Lung (tissue), 12 donors: ENCODE data around the gene GLYATL3. TPM values are rescaled to one million over a fixed set of nuclear protein-coding genes. Genes with fewer than 3 reads are reported as not detected.

Experiments
- ATAC-seq: fragments of 200-7000 bp; cut with Tn5 transposase; one replicate; pipeline ENCODE4 v1.9.1; 2020; ENCODE audit warnings: moderate number of reproducible peaks; ENCODE audit not compliant: insufficient read depth, low FRiP score
- DNase-seq, 3 donors: peaks; one replicate each; pipeline ENCODE4 v3.0.0-alpha.2; 2013 to 2017
- H3K27ac ChIP-seq, 2 donors: one replicate each; pipeline ENCODE4 v1.5.1; 2013; ENCODE audit warnings: mild to moderate bottlenecking in 2 of 2, moderate library complexity in 2 of 2, control low read depth in 1 of 2, inconsistent platforms in 1 of 2, low read depth in 1 of 2, low read length in 1 of 2
- H3K27me3 ChIP-seq, 3 donors: one replicate each; pipeline ENCODE4 v1.5.1; 2013; ENCODE audit warnings: low read length in 2 of 3; ENCODE audit not compliant: control insufficient read depth in 3 of 3, insufficient read depth in 3 of 3
- H3K36me3 ChIP-seq, 4 donors: one replicate each; pipeline ENCODE4 v1.5.1; 2013; ENCODE audit warnings: low read length in 4 of 4, mild to moderate bottlenecking in 1 of 4, moderate library complexity in 1 of 4; ENCODE audit not compliant: control insufficient read depth in 4 of 4, insufficient read depth in 4 of 4
- H3K4me1 ChIP-seq, 5 donors: one replicate each; pipeline ENCODE4 v1.5.1; 2013; ENCODE audit warnings: low read length in 5 of 5, mild to moderate bottlenecking in 2 of 5, moderate library complexity in 1 of 5; ENCODE audit not compliant: control insufficient read depth in 5 of 5, insufficient read depth in 5 of 5
- H3K4me3 ChIP-seq: one replicate; pipeline ENCODE4 v1.5.1; 2013; ENCODE audit warnings: mild to moderate bottlenecking, control low read depth, moderate library complexity
- H3K9ac ChIP-seq, 2 donors: one replicate each; pipeline ENCODE4 v1.5.1; 2013; ENCODE audit warnings: low read length in 2 of 2, control low read depth in 1 of 2; ENCODE audit not compliant: insufficient read depth in 1 of 2
- H3K9me3 ChIP-seq, 4 donors: one replicate each; pipeline ENCODE4 v1.5.1; 2013; ENCODE audit warnings: low read length in 3 of 4, mild to moderate bottlenecking in 1 of 4, moderate library complexity in 1 of 4; ENCODE audit not compliant: control insufficient read depth in 4 of 4, insufficient read depth in 3 of 4
- CTCF ChIP-seq: IDR thresholded peaks from 2 replicates; pipeline ENCODE4 v1.5.1; 2012; ENCODE audit warnings: mild to moderate bottlenecking; ENCODE audit errors: control extremely low read depth, extremely low read depth
- WGBS, 2 donors: extraction: QIAGEN DNeasy Blood & Tissue Kit; methylation state at CpG; one replicate each; pipeline ENCODE4 v1.1.7; 2013; 5-methylcytosine and 5-hydroxymethylcytosine counted together
- polyA plus RNA-seq, 2 donors: library from polyadenylated mRNA; stranded (reverse); fragments of 200-250 nt; gene quantifications; one replicate each; pipeline ENCODE4 v1.2.1, GENCODE V29; 2013
- total RNA-seq, 2 donors: library from RNA; depleted of rRNA in 1 of 2; stranded (reverse); fragments of >200 nt in 1 of 2; gene quantifications; one replicate each; pipeline ENCODE4 v1.2.1, GENCODE V29; 2014 to 2021
- donor health status: control.
- donor health status: control.
- donor health status: Bipolar disorder and iron deficiency.
- donor health status: healthy.
- donor health status: DM: yes; HTN: yes; CAD: no.

The GLYATL3 gene
- total and polyA plus RNA-seq, 4 donors = not detected

DNA sequence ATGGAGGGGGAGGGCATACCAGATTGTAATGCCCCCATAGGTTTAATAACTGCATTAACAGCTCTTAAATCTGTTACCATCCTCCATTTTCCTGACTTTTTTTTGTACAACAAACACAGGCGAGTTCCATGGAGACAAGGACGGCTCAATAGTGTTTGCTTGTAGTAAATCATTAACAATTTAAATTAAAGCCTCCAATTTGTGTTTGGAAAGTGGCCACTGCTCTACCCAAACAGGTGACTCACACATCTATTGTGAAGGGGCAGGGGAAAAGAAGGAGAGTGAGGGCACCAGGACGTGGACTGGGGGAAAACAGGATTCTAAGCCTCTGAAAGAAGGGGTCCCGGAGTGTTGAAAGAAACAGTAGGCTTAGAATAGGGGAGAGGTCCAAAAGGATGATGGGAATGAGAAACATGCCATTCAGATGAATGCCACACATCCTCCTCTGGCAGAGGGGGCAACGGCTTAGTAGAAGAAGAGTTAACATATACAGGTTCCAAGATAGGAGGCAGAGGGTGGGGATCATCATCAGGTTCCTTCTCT, 6.9 kb downstream of the GLYATL3 start:
- no peaks in the 10 kb centered on the region for H3K4me1 ChIP-seq
- 70 to 90% methylated on average over 5 of the region's 5 CpGs for WGBS, 2 donors
- no peaks in the 10 kb centered on the region for H3K27me3 ChIP-seq
- no peaks in the 10 kb centered on the region for H3K36me3 ChIP-seq
- DNase-seq = peak in 2 of 3 donors; percentile 1 to 3
- H3K9ac ChIP-seq = no peak overlapping the region
- no peak for TF ChIP-seq CTCF
- H3K4me3 ChIP-seq = no peak overlapping the region
- H3K9me3 ChIP-seq = peaks cover 0 to 2% (median 0%) of the 10 kb centered on the region in 4 donors
- ATAC-seq = no peak
- H3K27ac ChIP-seq = no peak overlapping the region

DNA sequence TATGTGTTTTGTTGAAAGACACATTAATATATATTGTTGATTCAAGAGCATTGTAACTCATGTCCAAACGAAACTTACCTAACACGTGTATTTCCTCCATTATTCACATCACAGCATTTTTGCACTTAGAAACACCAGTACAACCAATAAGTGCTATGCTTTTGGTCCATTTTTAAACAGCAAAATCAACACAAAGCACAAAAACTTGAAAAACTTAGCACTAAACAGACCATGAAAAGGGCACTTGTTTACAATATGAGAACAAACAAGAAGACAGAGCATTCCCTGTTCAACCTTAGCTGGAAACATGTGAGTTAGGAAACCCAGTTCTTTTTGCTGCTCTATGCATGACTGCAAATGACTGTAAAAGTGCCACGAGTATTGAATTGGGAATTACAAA, 9.6 kb downstream of the GLYATL3 start:
- no peak for DNase-seq
- Histone ChIP-seq H3K27me3 (no peaks in the 10 kb centered on the region), H3K4me1 (no peaks in the 10 kb centered on the region), H3K9ac (no peak overlapping the region), H3K4me3 (no peak overlapping the region), H3K27ac (no peak overlapping the region), H3K36me3 (no peaks in the 10 kb centered on the region), H3K9me3 (peaks cover 0 to 2% (median 0%) of the 10 kb centered on the region in 4 donors)
- WGBS, 2 donors = 78 to 90% methylated on average over 3 of the region's 3 CpGs
- no peak for TF ChIP-seq CTCF
- ATAC-seq = no peak

DNA sequence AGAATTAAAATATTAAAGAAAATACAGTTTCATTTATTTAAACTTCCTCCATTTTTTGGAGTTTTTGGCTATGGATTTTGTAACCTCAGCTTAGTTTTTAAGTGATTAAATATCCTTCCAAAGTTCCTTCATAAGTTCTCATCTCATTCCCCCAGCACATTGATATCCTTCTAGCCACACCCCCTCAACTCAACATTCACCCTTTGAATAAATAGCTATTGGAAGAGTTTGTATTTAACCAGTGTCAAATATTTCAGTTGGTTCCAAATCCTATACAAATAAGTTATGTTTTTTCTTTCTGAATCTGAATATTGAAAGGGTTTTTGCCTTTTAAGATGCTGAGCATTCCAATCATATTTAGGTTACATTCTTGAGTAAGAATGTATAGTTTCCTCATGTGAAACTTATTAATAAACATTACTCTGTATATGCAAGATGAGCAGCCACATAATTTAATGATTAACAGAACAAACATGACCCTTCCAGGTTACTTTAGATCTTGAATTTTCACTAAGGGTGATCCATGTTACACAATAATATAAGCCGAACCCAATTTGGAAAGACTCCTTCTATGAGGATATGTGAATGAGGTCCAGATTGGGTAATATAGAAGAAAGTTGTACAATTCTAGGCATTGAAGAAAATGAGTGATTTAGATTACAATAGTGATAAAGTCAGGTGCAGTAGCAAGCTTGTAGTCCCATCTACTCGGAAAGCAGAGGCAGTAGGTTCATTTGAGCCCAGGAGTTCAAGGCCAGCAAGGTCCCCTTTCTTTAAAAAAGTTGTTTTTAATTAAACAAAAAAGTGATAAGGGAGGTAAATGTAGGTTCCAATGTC, 13.6 kb downstream of the GLYATL3 start:
- Histone ChIP-seq H3K4me3 (no peak overlapping the region), H3K27ac (no peak overlapping the region), H3K27me3 (no peaks in the 10 kb centered on the region), H3K4me1 (no peaks in the 10 kb centered on the region), H3K36me3 (no peaks in the 10 kb centered on the region), H3K9me3 (peaks cover 0 to 1% (median 0%) of the 10 kb centered on the region in 4 donors), H3K9ac (no peak overlapping the region)
- DNase-seq = no peak
- no peak for ATAC-seq
- 73 to 86% methylated on average over 2 of the region's 2 CpGs for WGBS, 2 donors
- no peak for TF ChIP-seq CTCF
